GM19025 (cell line): Measurements from ENCODE around the gene SIDT1.

Experiments
- ATAC-seq: cut with Tn5 transposase; IDR thresholded peaks from one replicate; pipeline ENCODE4 v1.9.1; 2021; ENCODE audit warnings: mild to moderate bottlenecking, low read depth, moderate library complexity; ENCODE audit not compliant: unreplicated experiment

The SIDT1 gene

GRCh38 chr3:113531826-113532697 is at the start of gene SIDT1:
Gene SIDT1 (plus strand): TSS chr3:113532555. CDS start chr3:113533022, 467 bp downstream.
- peak; percentile 72 for ATAC-seq

DNA sequence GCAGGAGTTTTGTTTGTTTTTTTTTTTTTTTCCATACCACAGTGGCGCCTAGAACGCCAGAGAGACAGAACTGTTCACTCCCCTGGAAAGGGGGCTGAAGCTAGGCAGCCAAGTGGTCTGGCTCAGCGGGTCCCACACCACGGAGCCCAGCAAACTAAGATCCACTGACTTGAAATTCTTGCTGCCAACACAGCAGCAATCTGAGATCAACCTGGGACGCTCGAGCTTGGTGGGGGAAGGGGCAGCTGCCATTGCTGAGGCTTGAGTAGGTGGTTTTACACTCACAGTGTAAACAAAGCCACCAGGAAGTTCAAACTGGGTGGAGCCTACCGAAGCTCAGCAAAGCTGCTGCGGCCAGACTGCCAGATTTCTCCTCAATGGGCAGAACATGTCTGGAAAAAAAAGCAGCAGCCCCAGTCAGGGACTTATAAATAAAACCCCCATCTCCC is 47.2 kb upstream of the SIDT1 start:
- ATAC-seq, result no peak

GRCh38 chr3:113495035-113495434 is 37.3 kb upstream of the SIDT1 start:
- ATAC-seq, result no peak

GRCh38 chr3:113496924-113497323 is 35.4 kb upstream of the SIDT1 start:
- ATAC-seq, result no peak

GRCh38 chr3:113498221-113499005 is 33.9 kb upstream of the SIDT1 start:
- no peak for ATAC-seq

GRCh38 chr3:113499081-113499480 is 33.3 kb upstream of the SIDT1 start:
- no peak for ATAC-seq

DNA sequence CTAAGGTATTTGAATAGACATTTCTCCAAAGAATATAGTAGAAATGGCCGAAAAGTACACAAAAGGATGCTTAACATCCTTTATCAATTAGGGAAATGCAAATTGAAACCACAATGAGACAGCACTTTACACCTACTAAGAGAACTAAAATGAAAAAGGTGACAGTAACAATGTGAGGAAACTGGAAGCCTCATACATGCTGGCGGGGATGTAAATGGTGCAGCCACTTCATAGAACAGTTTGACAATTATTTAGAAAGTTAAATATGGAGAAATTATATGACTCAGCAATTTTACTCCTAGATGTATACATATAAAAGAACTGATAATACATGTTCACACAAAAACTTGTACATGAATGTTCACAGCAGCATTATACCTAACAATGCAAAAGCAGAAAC is 30.8 kb upstream of the SIDT1 start:
- no peak for ATAC-seq

GRCh38 chr3:113505867-113506266 is 26.5 kb upstream of the SIDT1 start:
- no peak for ATAC-seq

- ATAC-seq, result no peak
Observed at GRCh38 chr3:113507501-113508067, 24.8 kb upstream of the SIDT1 start.

DNA sequence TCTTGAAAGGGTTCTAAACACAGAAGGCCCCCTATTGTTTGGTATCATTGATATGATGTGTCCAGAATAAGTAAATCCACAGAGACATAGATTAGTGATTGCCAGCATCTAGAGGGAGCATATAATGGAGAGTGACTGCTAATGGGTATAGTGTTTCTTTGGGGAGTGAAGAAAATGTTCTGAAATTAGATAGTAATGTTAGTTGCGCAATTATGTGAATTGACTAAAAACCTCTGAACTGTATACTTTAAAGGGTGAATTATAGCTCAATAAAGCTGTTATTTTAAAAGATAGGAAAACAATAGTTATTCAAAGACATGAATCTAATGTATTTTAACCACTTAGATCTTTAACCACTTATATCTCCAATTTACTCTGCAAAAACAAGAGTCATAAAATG is 23.4 kb upstream of the SIDT1 start:
- ATAC-seq, result no peak

GRCh38 chr3:113514265-113514769 is 18.0 kb upstream of the SIDT1 start:
- ATAC-seq, result no peak

DNA sequence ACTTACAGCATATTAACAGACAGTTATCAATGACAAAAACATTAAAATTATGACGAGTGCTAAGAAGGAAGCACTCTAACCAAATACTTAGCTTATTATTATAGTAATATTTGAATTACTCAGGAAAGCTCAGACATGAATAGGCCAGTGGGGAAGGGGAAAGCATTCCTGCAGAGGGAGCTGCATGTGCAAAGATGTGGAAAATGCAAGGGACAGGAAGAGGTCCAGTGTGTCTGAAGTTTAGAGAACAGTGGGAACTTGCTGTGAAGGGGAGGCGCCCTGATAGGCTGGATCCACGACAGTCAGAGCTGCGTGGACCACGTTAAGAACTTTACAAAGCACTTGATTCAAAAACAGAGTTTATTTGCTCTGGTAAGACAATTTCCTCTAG is 16.2 kb upstream of the SIDT1 start:
- no peak for ATAC-seq

DNA sequence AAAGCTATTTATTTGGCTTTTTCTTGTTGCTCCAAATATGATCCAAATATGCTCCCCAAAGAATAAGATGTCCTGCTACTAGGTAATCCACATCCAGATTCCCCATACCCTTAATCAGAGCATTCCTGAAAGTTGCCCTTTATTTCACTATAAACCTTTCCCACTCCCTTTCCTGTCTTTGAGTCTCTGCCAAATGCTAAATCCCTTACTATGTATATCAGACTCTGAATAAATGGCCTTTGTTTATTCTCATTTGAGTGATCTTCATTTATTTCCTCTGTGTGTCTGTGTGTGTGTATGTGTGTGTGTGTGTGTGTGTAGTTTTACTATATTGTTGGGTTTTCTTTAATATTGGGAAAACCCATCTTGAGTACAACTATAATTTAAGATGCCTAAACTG is 10.4 kb upstream of the SIDT1 start:
- no peak for ATAC-seq

- no peak for ATAC-seq
Observed at GRCh38 chr3:113523241-113523640, 9.1 kb upstream of the SIDT1 start.

GRCh38 chr3:113532698-113533533 is 561 bp downstream of the SIDT1 start:
- no peak for ATAC-seq

DNA sequence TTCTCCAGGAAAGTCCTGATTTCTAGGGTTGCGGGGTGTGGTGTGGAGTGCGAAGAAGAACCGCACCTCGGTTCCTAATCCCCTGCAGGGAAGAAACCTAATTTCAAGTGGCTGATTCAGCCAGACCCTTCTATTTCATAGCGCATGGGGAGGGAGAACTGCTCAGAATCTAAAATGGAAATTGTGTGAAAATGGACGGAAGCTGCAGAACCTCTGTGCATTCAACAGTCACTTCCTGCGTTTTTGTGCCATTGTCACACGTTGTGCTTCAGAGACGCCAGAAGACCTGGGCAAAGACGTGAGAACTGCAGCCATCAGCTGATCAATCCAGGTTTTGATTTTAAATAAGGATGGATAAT is 1.2 kb downstream of the SIDT1 start:
- no peak for ATAC-seq

- no peak for ATAC-seq
Observed at GRCh38 chr3:113534365-113534764, 2.0 kb downstream of the SIDT1 start.

GRCh38 chr3:113535898-113536297 is 3.5 kb downstream of the SIDT1 start:
- ATAC-seq, result no peak

- no peak for ATAC-seq
Observed at GRCh38 chr3:113536627-113537101, 4.3 kb downstream of the SIDT1 start.

DNA sequence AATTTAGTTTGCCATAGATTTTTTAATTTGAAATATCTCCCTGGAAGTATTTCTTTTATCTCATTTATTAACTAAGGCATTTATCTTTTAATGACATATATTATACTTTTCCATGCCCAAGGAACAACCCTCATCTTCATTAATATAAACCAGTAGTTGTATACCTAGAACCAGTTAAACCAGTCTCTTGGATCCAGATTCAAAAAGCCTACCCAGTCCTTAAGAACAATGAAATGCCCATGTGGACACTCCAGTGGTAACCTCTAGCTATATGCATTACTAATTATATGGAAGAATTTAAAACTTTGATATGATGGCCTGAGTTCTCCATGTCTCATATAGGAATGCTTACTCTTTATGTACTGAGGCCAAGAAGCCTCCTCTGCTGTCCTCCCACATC is 4.8 kb downstream of the SIDT1 start:
- ATAC-seq, result no peak
